ENCODE results near the gene RERE.
"Not testable (repeated sequence)": the region's sequence is repeated elsewhere in the genome, so short reads cannot be mapped to it uniquely, and the experiment has no call there.

The RERE gene

GRCh38 chr1:8447616-8448150, 369.8 kb downstream of the RERE start:
- H3K23ac ChIP-seq (ENCODE audit: low read depth, low read length, poor library complexity) = no peak overlapping the region
- H3K27me3 ChIP-seq (ENCODE audit: control insufficient read depth in 3 of 3, insufficient read depth in 3 of 3, low read depth in 1 of 3, low read length in 3 of 3) = no peaks in the 10 kb centered on the region
- no CpG with 5 or more reads among the region's 9 CpGs for WGBS, 2 donors (ENCODE audit: extremely low coverage in 2 of 2, insufficient read length in 2 of 2, insufficient replicate concordance in 1 of 2)
- no peak overlapping the region for H3K14ac ChIP-seq (ENCODE audit: low read length)
- no peak overlapping the region for H3K4me2 ChIP-seq (ENCODE audit: insufficient read depth, low read length, poor library complexity, severe bottlenecking)
- H2AK5ac ChIP-seq (ENCODE audit: low read depth, low read length) = no peak overlapping the region
- H4K8ac ChIP-seq (ENCODE audit: low read depth, low read length) = no peak overlapping the region
- H2BK15ac ChIP-seq (ENCODE audit: low read length) = no peak overlapping the region
- peaks cover 0 to 6% of the 10 kb centered on the region in 2 donors for H3K4me1 ChIP-seq (ENCODE audit: control insufficient read depth in 2 of 2, insufficient read depth in 1 of 2, low read depth in 1 of 2, low read length in 2 of 2)
- H4K91ac ChIP-seq (ENCODE audit: low read depth, low read length, poor library complexity) = no peak overlapping the region
- H2BK12ac ChIP-seq (ENCODE audit: low read length) = no peak overlapping the region
- H2AFZ ChIP-seq (ENCODE audit: low read length) = no peak overlapping the region
- DNase-seq (ENCODE audit: low spot score) = no peak
- no peak overlapping the region for H3K4me3 ChIP-seq (ENCODE audit: low read length in 2 of 2)
- H3K79me1 ChIP-seq (ENCODE audit: low read depth, low read length) = peaks cover 5% of the 10 kb centered on the region
- H3K18ac ChIP-seq (ENCODE audit: low read length) = no peak overlapping the region
- H2BK5ac ChIP-seq (ENCODE audit: low read length) = no peak overlapping the region
- no peak overlapping the region for H3K4ac ChIP-seq (ENCODE audit: low read length)
- no peak overlapping the region for H2BK120ac ChIP-seq (ENCODE audit: low read depth, low read length)
- H3K27ac ChIP-seq (replicated peaks; ENCODE audit: low read length) = no peak overlapping the region
- peaks cover 7 to 45% of the 10 kb centered on the region in 2 donors for H3K36me3 ChIP-seq (replicated peaks in 1 of 2; ENCODE audit: control insufficient read depth in 2 of 2, insufficient read depth in 2 of 2, low read length in 2 of 2)
- H3K9ac ChIP-seq (ENCODE audit: low read depth, low read length, poor library complexity) = no peak overlapping the region
- H3K9me3 ChIP-seq (replicated peaks in 1 of 2; ENCODE audit: control insufficient read depth in 2 of 2, insufficient read depth in 1 of 2, low read depth in 1 of 2, low read length in 2 of 2) = peaks cover 0 to 8% of the 10 kb centered on the region in 2 donors

DNA sequence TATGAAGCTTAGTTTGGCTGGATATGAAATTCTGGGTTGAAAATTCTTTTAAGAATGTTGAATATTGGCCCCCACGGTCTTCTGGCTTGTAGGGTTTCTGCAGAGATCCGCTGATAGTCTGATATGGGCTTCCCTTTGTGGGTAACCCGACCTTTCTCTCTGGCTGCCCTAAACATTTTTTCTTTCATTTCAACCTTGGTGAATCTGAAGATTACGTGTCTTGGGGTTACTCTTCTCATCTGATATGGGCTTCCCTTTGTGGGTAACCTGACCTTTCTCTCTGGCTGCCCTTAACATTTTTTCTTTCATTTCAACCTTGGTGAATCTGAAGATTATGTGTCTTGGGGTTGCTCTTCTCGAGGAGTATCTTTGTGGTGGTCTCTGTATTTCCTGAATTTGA, 371.3 kb downstream of the RERE start:
- H3K18ac ChIP-seq (ENCODE audit: low read length); H2BK5ac ChIP-seq (ENCODE audit: low read length); H3K27me3 ChIP-seq (ENCODE audit: control insufficient read depth in 3 of 3, insufficient read depth in 3 of 3, low read depth in 1 of 3, low read length in 3 of 3); H3K4ac ChIP-seq (ENCODE audit: low read length); H3K14ac ChIP-seq (ENCODE audit: low read length); H3K4me1 ChIP-seq (ENCODE audit: control insufficient read depth in 2 of 2, insufficient read depth in 1 of 2, low read depth in 1 of 2, low read length in 2 of 2); H3K9ac ChIP-seq (ENCODE audit: low read depth, low read length, poor library complexity); H2BK120ac ChIP-seq (ENCODE audit: low read depth, low read length); DNase-seq (ENCODE audit: low spot score); H2AFZ ChIP-seq (ENCODE audit: low read length); H3K9me3 ChIP-seq (replicated peaks in 1 of 2; ENCODE audit: control insufficient read depth in 2 of 2, insufficient read depth in 1 of 2, low read depth in 1 of 2, low read length in 2 of 2); H4K91ac ChIP-seq (ENCODE audit: low read depth, low read length, poor library complexity); H3K23ac ChIP-seq (ENCODE audit: low read depth, low read length, poor library complexity); H2BK12ac ChIP-seq (ENCODE audit: low read length); H2AK5ac ChIP-seq (ENCODE audit: low read depth, low read length); H3K4me3 ChIP-seq (ENCODE audit: low read length in 2 of 2); H2BK15ac ChIP-seq (ENCODE audit: low read length); H4K8ac ChIP-seq (ENCODE audit: low read depth, low read length); H3K4me2 ChIP-seq (ENCODE audit: insufficient read depth, low read length, poor library complexity, severe bottlenecking); H3K79me1 ChIP-seq (ENCODE audit: low read depth, low read length); H3K27ac ChIP-seq (replicated peaks; ENCODE audit: low read length): not testable (repeated sequence)
- peaks cover 5 to 34% of the 10 kb centered on the region in 2 donors for H3K36me3 ChIP-seq (replicated peaks in 1 of 2; ENCODE audit: control insufficient read depth in 2 of 2, insufficient read depth in 2 of 2, low read length in 2 of 2)
- no CpG with 5 or more reads among the region's 5 CpGs for WGBS, 2 donors (ENCODE audit: extremely low coverage in 2 of 2, insufficient read length in 2 of 2, insufficient replicate concordance in 1 of 2)

GRCh38 chr1:8443558-8444194, 373.8 kb downstream of the RERE start:
- no peak for DNase-seq (ENCODE audit: low spot score)

DNA sequence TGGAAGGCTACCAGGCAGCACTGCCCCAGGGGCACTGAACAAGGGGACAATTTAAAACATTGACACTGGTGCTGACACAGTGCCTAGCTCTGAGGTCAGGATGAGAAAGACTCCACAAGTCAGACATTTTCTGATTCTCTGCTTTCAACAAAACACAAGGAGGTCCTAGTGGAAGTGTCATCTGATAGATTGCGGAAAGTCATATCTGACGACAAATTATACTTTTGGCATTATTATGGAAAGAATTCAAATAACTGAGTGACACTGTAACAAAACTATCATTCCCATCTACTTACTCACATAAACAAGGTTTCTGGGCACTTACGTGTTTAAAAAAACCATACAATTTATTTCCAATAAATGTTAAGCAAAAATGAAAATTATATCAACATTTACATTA, 376.0 kb downstream of the RERE start:
- peaks cover 11 to 32% of the 10 kb centered on the region in 2 donors for H3K4me1 ChIP-seq (ENCODE audit: control insufficient read depth in 2 of 2, insufficient read depth in 1 of 2, low read depth in 1 of 2, low read length in 2 of 2)
- no peak overlapping the region for H2BK12ac ChIP-seq (ENCODE audit: low read length)
- no peak overlapping the region for H3K9ac ChIP-seq (ENCODE audit: low read depth, low read length, poor library complexity)
- H2BK5ac ChIP-seq (ENCODE audit: low read length) = no peak overlapping the region
- H2AFZ ChIP-seq (ENCODE audit: low read length) = no peak overlapping the region
- H3K4me3 ChIP-seq (ENCODE audit: low read length in 2 of 2) = no peak overlapping the region
- H3K4ac ChIP-seq (ENCODE audit: low read length) = no peak overlapping the region
- no peak overlapping the region for H4K91ac ChIP-seq (ENCODE audit: low read depth, low read length, poor library complexity)
- H3K14ac ChIP-seq (ENCODE audit: low read length) = no peak overlapping the region
- no peak overlapping the region for H2BK120ac ChIP-seq (ENCODE audit: low read depth, low read length)
- no CpG with 5 or more reads among the region's 3 CpGs for WGBS, 2 donors (ENCODE audit: extremely low coverage in 2 of 2, insufficient read length in 2 of 2, insufficient replicate concordance in 1 of 2)
- H2BK15ac ChIP-seq (ENCODE audit: low read length) = no peak overlapping the region
- no peak overlapping the region for H2AK5ac ChIP-seq (ENCODE audit: low read depth, low read length)
- no peaks in the 10 kb centered on the region for H3K9me3 ChIP-seq (replicated peaks in 1 of 2; ENCODE audit: control insufficient read depth in 2 of 2, insufficient read depth in 1 of 2, low read depth in 1 of 2, low read length in 2 of 2)
- no peak overlapping the region for H3K18ac ChIP-seq (ENCODE audit: low read length)
- no peak overlapping the region for H3K23ac ChIP-seq (ENCODE audit: low read depth, low read length, poor library complexity)
- H3K36me3 ChIP-seq (replicated peaks in 1 of 2; ENCODE audit: control insufficient read depth in 2 of 2, insufficient read depth in 2 of 2, low read length in 2 of 2) = peaks cover 2 to 13% of the 10 kb centered on the region in 2 donors
- DNase-seq (ENCODE audit: low spot score) = no peak
- no peak overlapping the region for H4K8ac ChIP-seq (ENCODE audit: low read depth, low read length)
- H3K27me3 ChIP-seq (ENCODE audit: control insufficient read depth in 3 of 3, insufficient read depth in 3 of 3, low read depth in 1 of 3, low read length in 3 of 3) = no peaks in the 10 kb centered on the region
- peaks cover 5% of the 10 kb centered on the region for H3K79me1 ChIP-seq (ENCODE audit: low read depth, low read length)
- H3K4me2 ChIP-seq (ENCODE audit: insufficient read depth, low read length, poor library complexity, severe bottlenecking) = no peak overlapping the region
- no peak overlapping the region for H3K27ac ChIP-seq (replicated peaks; ENCODE audit: low read length)

More at GRCh38 chr1:8443558-8444194, 373.8 kb downstream of the RERE start:
- no peak overlapping the region for H2BK120ac ChIP-seq (ENCODE audit: low read depth, low read length)
- H3K4me3 ChIP-seq (ENCODE audit: low read length in 2 of 2) = no peak overlapping the region
- H3K36me3 ChIP-seq (replicated peaks in 1 of 2; ENCODE audit: control insufficient read depth in 2 of 2, insufficient read depth in 2 of 2, low read length in 2 of 2) = peaks cover 4 to 28% of the 10 kb centered on the region in 2 donors
- no peak overlapping the region for H4K91ac ChIP-seq (ENCODE audit: low read depth, low read length, poor library complexity)
- H3K23ac ChIP-seq (ENCODE audit: low read depth, low read length, poor library complexity) = no peak overlapping the region
- H2BK5ac ChIP-seq (ENCODE audit: low read length) = no peak overlapping the region
- no peak overlapping the region for H3K9ac ChIP-seq (ENCODE audit: low read depth, low read length, poor library complexity)
- no peak overlapping the region for H2AFZ ChIP-seq (ENCODE audit: low read length)
- H3K9me3 ChIP-seq (replicated peaks in 1 of 2; ENCODE audit: control insufficient read depth in 2 of 2, insufficient read depth in 1 of 2, low read depth in 1 of 2, low read length in 2 of 2) = peaks cover 0 to 8% of the 10 kb centered on the region in 2 donors
- WGBS, 2 donors (ENCODE audit: extremely low coverage in 2 of 2, insufficient read length in 2 of 2, insufficient replicate concordance in 1 of 2) = no CpG with 5 or more reads among the region's 1 CpG
- peaks cover 8 to 12% of the 10 kb centered on the region in 2 donors for H3K4me1 ChIP-seq (ENCODE audit: control insufficient read depth in 2 of 2, insufficient read depth in 1 of 2, low read depth in 1 of 2, low read length in 2 of 2)
- no peak overlapping the region for H3K27ac ChIP-seq (replicated peaks; ENCODE audit: low read length)
- no peaks in the 10 kb centered on the region for H3K27me3 ChIP-seq (ENCODE audit: control insufficient read depth in 3 of 3, insufficient read depth in 3 of 3, low read depth in 1 of 3, low read length in 3 of 3)
- H2AK5ac ChIP-seq (ENCODE audit: low read depth, low read length) = no peak overlapping the region
- no peak overlapping the region for H3K4ac ChIP-seq (ENCODE audit: low read length)
- no peak overlapping the region for H2BK12ac ChIP-seq (ENCODE audit: low read length)
- H3K79me1 ChIP-seq (ENCODE audit: low read depth, low read length) = peaks cover 5% of the 10 kb centered on the region
- no peak overlapping the region for H3K4me2 ChIP-seq (ENCODE audit: insufficient read depth, low read length, poor library complexity, severe bottlenecking)
- H4K8ac ChIP-seq (ENCODE audit: low read depth, low read length) = no peak overlapping the region
- H3K14ac ChIP-seq (ENCODE audit: low read length) = no peak overlapping the region
- H2BK15ac ChIP-seq (ENCODE audit: low read length) = no peak overlapping the region
- no peak overlapping the region for H3K18ac ChIP-seq (ENCODE audit: low read length)

Data from neuronal stem cell (in vitro differentiated cells).